NB4 (cell line): ENCODE measurements around the gene ELAC2.

Experiments
- DNase-seq: peaks from one replicate; pipeline ENCODE4 v3.0.0; 2010; ENCODE audit warnings: low read depth
- H3K4me3 ChIP-seq: one replicate; pipeline ENCODE4 v1.5.1; 2011; ENCODE audit warnings: mild to moderate bottlenecking, low read depth, low read length, moderate library complexity
- MYC ChIP-seq: IDR thresholded peaks from 2 replicates; pipeline ENCODE4 v1.6.1; 2011; ENCODE audit warnings: low read depth, low read length
- POLR2A ChIP-seq: IDR thresholded peaks from 2 replicates; pipeline ENCODE4 v1.6.1; 2011; ENCODE audit warnings: mild to moderate bottlenecking; ENCODE audit not compliant: insufficient read length; ENCODE audit errors: extremely low read depth
- TF ChIP-seq, protein P1 (sequence below): IDR thresholded peaks from one replicate; pipeline ENCODE4 v1.5.1; 2012; ENCODE audit warnings: low read depth, low read length
- TF ChIP-seq, protein P2 (sequence below): IDR thresholded peaks from 2 replicates; pipeline ENCODE4 v1.6.1; 2011; ENCODE audit warnings: low read depth, low read length

Gene ELAC2

DNA sequence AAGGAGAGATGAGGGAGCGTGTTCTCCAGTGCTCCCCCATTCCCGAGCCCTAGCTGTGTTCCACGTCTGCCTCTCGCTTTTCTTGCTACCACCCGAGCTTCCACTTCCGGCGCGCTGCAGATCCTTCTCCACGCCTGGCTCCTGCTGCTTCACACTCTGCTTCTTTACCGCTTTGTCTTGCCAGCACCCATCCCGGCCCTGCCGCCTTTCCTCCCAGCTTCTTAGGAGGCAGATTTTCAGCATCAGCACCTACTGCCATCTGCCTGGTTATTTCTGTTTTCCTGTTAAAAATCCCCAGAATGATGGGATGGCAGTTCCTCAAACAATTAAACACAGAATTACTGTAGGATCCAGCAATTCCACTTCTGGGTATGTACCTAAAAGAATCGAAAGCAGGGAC is 64.7 kb downstream of the ELAC2 start:
- no peak overlapping the region for H3K4me3 ChIP-seq
- no peak for DNase-seq
- TF ChIP-seq POLR2A (no peak), MYC (no peak)
- TF ChIP-seq, protein P1, sequence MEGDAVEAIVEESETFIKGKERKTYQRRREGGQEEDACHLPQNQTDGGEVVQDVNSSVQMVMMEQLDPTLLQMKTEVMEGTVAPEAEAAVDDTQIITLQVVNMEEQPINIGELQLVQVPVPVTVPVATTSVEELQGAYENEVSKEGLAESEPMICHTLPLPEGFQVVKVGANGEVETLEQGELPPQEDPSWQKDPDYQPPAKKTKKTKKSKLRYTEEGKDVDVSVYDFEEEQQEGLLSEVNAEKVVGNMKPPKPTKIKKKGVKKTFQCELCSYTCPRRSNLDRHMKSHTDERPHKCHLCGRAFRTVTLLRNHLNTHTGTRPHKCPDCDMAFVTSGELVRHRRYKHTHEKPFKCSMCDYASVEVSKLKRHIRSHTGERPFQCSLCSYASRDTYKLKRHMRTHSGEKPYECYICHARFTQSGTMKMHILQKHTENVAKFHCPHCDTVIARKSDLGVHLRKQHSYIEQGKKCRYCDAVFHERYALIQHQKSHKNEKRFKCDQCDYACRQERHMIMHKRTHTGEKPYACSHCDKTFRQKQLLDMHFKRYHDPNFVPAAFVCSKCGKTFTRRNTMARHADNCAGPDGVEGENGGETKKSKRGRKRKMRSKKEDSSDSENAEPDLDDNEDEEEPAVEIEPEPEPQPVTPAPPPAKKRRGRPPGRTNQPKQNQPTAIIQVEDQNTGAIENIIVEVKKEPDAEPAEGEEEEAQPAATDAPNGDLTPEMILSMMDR: no peak
- TF ChIP-seq, protein P2, sequence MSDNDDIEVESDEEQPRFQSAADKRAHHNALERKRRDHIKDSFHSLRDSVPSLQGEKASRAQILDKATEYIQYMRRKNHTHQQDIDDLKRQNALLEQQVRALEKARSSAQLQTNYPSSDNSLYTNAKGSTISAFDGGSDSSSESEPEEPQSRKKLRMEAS: no peak

DNA sequence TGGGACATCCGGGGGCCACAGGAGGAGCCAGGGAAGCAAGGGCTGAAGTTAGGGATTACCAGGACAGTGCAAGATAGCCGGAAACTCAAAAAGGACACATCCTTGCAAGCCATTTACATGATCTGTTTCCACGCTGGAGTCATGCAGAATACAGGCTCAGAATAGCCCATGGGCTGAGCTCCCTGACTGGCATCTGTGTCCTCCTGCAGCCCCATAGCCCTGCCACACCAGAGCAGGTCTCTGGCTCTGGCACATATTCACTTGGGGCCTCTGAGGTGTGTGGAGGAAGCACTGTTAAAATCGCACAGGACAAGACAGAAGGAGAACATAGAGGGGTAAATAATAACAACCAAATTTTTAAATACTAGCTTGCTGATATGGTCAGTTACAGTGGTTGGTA is 65.8 kb downstream of the ELAC2 start:
- no peak for TF ChIP-seq MYC
- TF ChIP-seq, protein P2: no peak
- no peak for TF ChIP-seq POLR2A
- TF ChIP-seq, protein P1: no peak
- no peak overlapping the region for H3K4me3 ChIP-seq
- DNase-seq: no peak

DNA sequence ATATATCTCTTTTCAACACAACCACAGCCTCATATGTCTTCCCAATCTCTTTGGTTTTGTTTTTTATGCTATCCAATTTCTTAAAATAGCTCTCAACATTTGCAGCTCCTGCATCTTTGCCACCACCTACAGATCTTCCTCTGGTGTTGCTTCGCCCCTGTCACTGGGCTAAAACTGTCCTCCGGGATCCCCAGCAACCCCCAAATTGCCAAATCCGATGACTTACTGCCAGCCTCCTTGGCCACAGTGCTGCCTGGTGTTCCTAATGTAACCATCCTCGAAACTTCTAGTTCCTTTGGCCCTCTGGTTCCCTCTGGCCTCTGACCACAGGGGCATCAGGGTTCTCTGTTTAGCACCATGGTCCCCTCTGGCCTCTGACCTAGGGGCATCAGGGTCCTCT is 70.8 kb downstream of the ELAC2 start:
- TF ChIP-seq MYC (no peak), POLR2A (no peak)
- TF ChIP-seq, protein P1: no peak
- TF ChIP-seq, protein P2: no peak
- H3K4me3 ChIP-seq: no peak overlapping the region
- no peak for DNase-seq
